Neutrophil (primary cell): Measurements from ENCODE around the gene TECPR1.

Source experiments
- H3K27ac ChIP-seq: fragments of 200-600 bp; sonication (generic); 2 replicates; pipeline ENCODE4 v1.5.1; 2016; ENCODE audit warnings: mild to moderate bottlenecking, moderate library complexity
- H3K27me3 ChIP-seq: fragments of 200-600 bp; sonication (generic); 2 replicates; pipeline ENCODE4 v1.6.0; 2016; ENCODE audit warnings: mild to moderate bottlenecking
- H3K36me3 ChIP-seq: fragments of 200-600 bp; sonication (generic); 2 replicates; pipeline ENCODE4 v1.5.1; 2017
- H3K4me1 ChIP-seq, 2 experiments: fragments of 200-600 bp in 1 of 2; sonication (generic) in 1 of 2; 1 replicate in 1 of 2; 2 replicates in 1 of 2; pipeline versions ENCODE4 v1.5.1 to v1.6.1; 2013 to 2016; ENCODE audit warnings: low read depth in 1 of 2, low read length in 1 of 2, mild to moderate bottlenecking in 1 of 2, moderate library complexity in 1 of 2; ENCODE audit not compliant: control insufficient read depth in 1 of 2, insufficient read depth in 1 of 2
- H3K4me3 ChIP-seq, 2 experiments: fragments of 200-600 bp in 1 of 2; sonication (generic) in 1 of 2; 1 replicate in 1 of 2; 2 replicates in 1 of 2; pipeline ENCODE4 v1.5.1; 2013 to 2016; ENCODE audit warnings: low read depth in 1 of 2, low read length in 1 of 2, mild to moderate bottlenecking in 1 of 2, moderate library complexity in 1 of 2
- H3K9me3 ChIP-seq: fragments of 200-600 bp; sonication (generic); 2 replicates; pipeline ENCODE4 v1.5.1; 2016
- CTCF ChIP-seq: fragments of 200-600 bp; sonication (generic); IDR thresholded peaks from 2 replicates; pipeline ENCODE4 v1.5.1; 2016; ENCODE audit warnings: antibody characterized with exemption

Gene TECPR1

DNA sequence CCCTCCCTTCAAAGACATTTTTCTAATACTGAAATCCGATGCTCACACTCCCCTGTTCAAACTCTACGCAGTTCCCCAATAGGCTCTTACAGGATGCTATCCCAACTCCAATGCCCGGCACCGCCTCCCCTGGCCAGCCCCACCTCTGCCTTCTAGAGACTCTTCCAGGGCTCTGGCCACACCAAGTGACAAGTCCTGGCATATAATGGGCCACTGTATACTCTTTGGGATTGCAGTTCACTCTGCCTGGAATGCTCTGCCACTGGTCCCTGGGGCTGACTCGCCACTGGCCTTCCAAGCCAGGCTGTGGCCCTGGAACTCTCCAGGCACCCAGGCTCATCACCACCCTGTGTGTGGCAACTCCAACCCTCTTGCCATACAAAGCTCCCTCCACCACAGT, 26.4 kb upstream of the TECPR1 start:
- no peak overlapping the region for H3K4me3 ChIP-seq
- H3K4me1 ChIP-seq: peaks cover 69 to 72% of the 10 kb centered on the region in 2 experiments
- no peak for TF ChIP-seq CTCF
- no peaks in the 10 kb centered on the region for H3K27me3 ChIP-seq
- H3K9me3 ChIP-seq: no peaks in the 10 kb centered on the region
- no peaks in the 10 kb centered on the region for H3K36me3 ChIP-seq
- peak overlapping the region; percentile 33 for H3K27ac ChIP-seq

DNA sequence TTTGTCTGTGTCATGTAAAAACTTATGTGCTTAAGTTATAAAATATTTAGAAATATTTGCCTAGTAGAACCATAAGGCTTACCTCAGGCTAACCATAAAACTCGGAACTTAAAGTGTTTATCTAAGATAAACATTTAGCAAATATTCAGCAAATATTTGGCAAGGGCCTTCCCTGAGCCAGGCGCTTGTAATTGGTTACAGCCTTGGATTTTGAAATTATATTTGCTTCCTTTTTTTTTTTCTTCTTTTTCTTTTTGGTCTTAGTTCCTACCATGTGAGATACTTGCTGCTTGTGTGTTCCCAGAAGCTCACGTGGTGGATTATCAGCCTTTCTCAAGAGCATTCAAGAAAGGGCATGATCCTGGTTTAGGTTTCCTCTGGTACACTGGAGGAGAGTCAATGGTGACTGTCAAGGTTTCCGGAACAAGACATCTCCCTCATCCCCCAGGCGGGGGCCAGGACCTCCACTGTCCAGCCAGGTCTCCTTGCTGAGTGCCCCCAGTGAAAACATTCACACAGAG, 24.3 kb upstream of the TECPR1 start:
- peak overlapping the region; percentile 90 for H3K27ac ChIP-seq

GRCh38 chr7:98267303-98267702, 15.3 kb upstream of the TECPR1 start:
- no peak overlapping the region for H3K27ac ChIP-seq
- H3K36me3 ChIP-seq: peaks cover 3% of the 10 kb centered on the region
- H3K4me3 ChIP-seq: no peak overlapping the region
- peaks cover 0 to 7% of the 10 kb centered on the region in 2 experiments for H3K4me1 ChIP-seq
- H3K27me3 ChIP-seq: no peaks in the 10 kb centered on the region
- H3K9me3 ChIP-seq: no peaks in the 10 kb centered on the region
- no peak for TF ChIP-seq CTCF

More for the DNA sequence above, 24.3 kb upstream of the TECPR1 start:
- peaks cover 60 to 69% of the 10 kb centered on the region in 2 experiments for H3K4me1 ChIP-seq
- no peaks in the 10 kb centered on the region for H3K9me3 ChIP-seq
- peak overlapping the region in 1 of 2 experiments; percentile 27 for H3K4me3 ChIP-seq
- TF ChIP-seq CTCF: no peak
- no peaks in the 10 kb centered on the region for H3K27me3 ChIP-seq
- no peaks in the 10 kb centered on the region for H3K36me3 ChIP-seq

DNA sequence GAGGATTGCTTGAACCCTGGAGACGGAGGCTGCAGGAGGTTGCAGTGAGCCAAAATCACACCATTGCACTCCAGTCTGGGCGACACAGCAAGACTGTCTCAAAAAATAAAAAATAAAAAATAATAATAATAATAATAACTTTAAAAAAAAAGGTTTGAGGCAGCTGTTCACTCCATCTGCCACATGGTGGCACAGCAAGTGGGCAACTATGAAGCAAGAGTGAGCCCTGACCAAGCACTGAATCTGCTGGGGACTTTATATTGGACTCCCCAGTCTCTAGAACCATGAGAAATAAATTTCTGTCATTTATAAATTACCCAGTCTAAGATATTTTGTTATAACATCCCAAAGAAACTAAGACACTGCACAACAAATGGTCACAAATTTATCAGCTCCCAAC, 14.8 kb upstream of the TECPR1 start:
- Histone ChIP-seq H3K27me3 (no peaks in the 10 kb centered on the region), H3K9me3 (no peaks in the 10 kb centered on the region), H3K36me3 (peaks cover 3% of the 10 kb centered on the region), H3K4me3 (no peak overlapping the region), H3K4me1 (peaks cover 0 to 7% of the 10 kb centered on the region in 2 experiments), H3K27ac (no peak overlapping the region)
- peak; percentile 22 for TF ChIP-seq CTCF

- Histone ChIP-seq H3K4me3 (no peak overlapping the region), H3K36me3 (peaks cover 12% of the 10 kb centered on the region), H3K9me3 (no peaks in the 10 kb centered on the region), H3K27me3 (no peaks in the 10 kb centered on the region), H3K27ac (no peak overlapping the region), H3K4me1 (peaks cover 0 to 7% of the 10 kb centered on the region in 2 experiments)
- no peak for TF ChIP-seq CTCF
These were observed 13.8 kb upstream of the TECPR1 start for GRCh38 chr7:98265841-98266271.
